ENCODE measurements around the gene MBD3L5.

- TF ChIP-seq, protein P1, sequence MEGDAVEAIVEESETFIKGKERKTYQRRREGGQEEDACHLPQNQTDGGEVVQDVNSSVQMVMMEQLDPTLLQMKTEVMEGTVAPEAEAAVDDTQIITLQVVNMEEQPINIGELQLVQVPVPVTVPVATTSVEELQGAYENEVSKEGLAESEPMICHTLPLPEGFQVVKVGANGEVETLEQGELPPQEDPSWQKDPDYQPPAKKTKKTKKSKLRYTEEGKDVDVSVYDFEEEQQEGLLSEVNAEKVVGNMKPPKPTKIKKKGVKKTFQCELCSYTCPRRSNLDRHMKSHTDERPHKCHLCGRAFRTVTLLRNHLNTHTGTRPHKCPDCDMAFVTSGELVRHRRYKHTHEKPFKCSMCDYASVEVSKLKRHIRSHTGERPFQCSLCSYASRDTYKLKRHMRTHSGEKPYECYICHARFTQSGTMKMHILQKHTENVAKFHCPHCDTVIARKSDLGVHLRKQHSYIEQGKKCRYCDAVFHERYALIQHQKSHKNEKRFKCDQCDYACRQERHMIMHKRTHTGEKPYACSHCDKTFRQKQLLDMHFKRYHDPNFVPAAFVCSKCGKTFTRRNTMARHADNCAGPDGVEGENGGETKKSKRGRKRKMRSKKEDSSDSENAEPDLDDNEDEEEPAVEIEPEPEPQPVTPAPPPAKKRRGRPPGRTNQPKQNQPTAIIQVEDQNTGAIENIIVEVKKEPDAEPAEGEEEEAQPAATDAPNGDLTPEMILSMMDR (IDR thresholded peaks at IDR 0.05): no peak
- TF ChIP-seq POLR2A (IDR thresholded peaks at IDR 0.05): no peak
Measured at GRCh38 chr19:7000816-7001215, 29.6 kb upstream of the MBD3L5 start.

All from esophagus squamous epithelium (tissue), 4 donors.